ENCODE results near the gene SOSTDC1.

Gene SOSTDC1

GRCh38 chr7:16417906-16418305, 47.6 kb downstream of the SOSTDC1 start:
- no peak for DNase-seq

GRCh38 chr7:16416289-16417282, 49.0 kb downstream of the SOSTDC1 start:
- no peak for DNase-seq

- no peak for DNase-seq
Measured at GRCh38 chr7:16412274-16413254, 53.0 kb downstream of the SOSTDC1 start.
